ENCODE results near the gene RHPN2. TPM values are rescaled to one million over a fixed set of nuclear protein-coding genes. Genes with fewer than 3 reads are reported as not detected.

The RHPN2 gene
- 29.1 and 29.2 TPM in 2 replicates for total RNA-seq (2021)
- long read RNA-seq, transcript RHPN2-201 (15 exons, 3,500 nt) = major isoform, 47 of 78 reads
- long read RNA-seq, partial matches to known transcripts = 22 of 78 reads
- long read RNA-seq, other reads (novel, unspliced or antisense) = 9 of 78 reads

DNA sequence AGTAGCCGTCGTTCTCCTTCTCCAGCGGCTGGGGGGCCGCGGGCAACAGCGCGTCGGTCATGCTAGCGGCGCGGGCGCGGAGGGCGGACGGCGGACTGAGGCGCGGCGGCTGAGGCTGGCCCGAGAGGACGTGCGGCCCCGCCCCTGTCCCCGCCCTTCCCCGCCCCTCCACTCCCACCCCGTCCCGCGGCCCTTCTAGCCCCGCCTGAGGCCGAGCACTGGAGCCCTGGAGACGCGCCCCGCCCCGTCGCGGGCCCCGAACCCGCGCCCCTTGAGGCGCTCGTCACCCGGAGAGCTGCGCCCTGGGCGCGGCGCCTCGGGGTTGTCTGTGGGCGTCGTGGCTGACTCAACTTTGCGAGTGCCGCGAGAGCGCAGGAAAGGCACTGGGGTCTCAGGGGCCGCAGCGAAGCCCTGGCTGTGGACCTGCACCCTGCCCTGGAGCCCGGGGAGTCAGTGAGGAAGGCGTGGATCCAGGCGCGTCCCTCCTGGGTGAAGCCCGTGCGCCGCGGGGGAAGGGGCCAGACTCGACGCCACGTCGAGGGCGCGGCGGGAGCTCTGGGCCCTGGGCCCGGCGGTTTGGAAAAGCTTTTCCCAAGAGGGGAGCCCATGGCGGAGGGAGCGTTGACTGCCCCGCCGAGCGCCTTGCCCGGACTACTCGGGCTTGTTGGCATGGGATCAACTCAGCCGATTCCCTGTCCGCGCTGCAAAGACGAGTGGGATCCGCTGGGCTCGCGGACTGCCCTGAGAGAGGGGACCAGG is at the start of gene RHPN2:
Gene RHPN2, minus strand, starts transcription at position 97 of the 759 bp plus-strand sequence. Its CDS starts 36 bp downstream, at position 61.
- Histone ChIP-seq H3K27ac (ENCODE audit: insufficient read length, low read depth, low read length) (no peak within 1 kb of the TSS), H2BK20ac (ENCODE audit: low read depth, low read length, poor library complexity, severe bottlenecking) (no peak within 1 kb of the TSS), H2BK12ac (ENCODE audit: insufficient read length, low read depth, low read length) (no peak within 1 kb of the TSS), H2AK5ac (ENCODE audit: insufficient read length, low read length) (no peak within 1 kb of the TSS), H3K79me1 (ENCODE audit: insufficient read depth, low read depth, low read length, poor library complexity, severe bottlenecking) (peaks cover 4% of the 10 kb centered on the region), H3K4me1 (ENCODE audit: insufficient read depth, low read length) (no peaks in the 10 kb centered on the region; the same call in 1 of the 2 replicates), H3K79me2 (ENCODE audit: insufficient read depth, low read length) (peaks cover 13% of the 10 kb centered on the region), H2BK15ac (ENCODE audit: low read depth, low read length) (no peak within 1 kb of the TSS; the same call in 1 of the 2 replicates), H3K4me2 (ENCODE audit: insufficient read depth, insufficient read length, low read length) (peak within 1 kb of the TSS; percentile 75), H3K56ac (ENCODE audit: insufficient read length, low read depth, low read length) (no peak within 1 kb of the TSS), H3K9me3 (ENCODE audit: control insufficient read depth, low read depth, low read length) (no peaks in the 10 kb centered on the region), H2AFZ (ENCODE audit: low read length) (no peak within 1 kb of the TSS), H3K9ac (ENCODE audit: extremely low read depth, insufficient read length, low read length) (peak within 1 kb of the TSS; percentile 76), H3K18ac (ENCODE audit: insufficient read length, low read depth, low read length) (no peak within 1 kb of the TSS), H3K27me3 (ENCODE audit: insufficient read depth, low read length) (no peaks in the 10 kb centered on the region), H3K23ac (ENCODE audit: insufficient read length, low read depth, low read length) (no peak within 1 kb of the TSS), H2BK120ac (ENCODE audit: low read depth, low read length, poor library complexity, severe bottlenecking) (no peak within 1 kb of the TSS), H2BK5ac (ENCODE audit: insufficient read length, low read length) (no peak within 1 kb of the TSS), H4K20me1 (ENCODE audit: control insufficient read depth, insufficient read depth, insufficient read length) (no peaks in the 10 kb centered on the region), H3T11ph (ENCODE audit: low read length) (no peak within 1 kb of the TSS), H3K4ac (ENCODE audit: low read depth, low read length) (no peak within 1 kb of the TSS), H4K8ac (replicated peaks; ENCODE audit: insufficient read length, low read depth, low read length) (no peak within 1 kb of the TSS), H3K23me2 (ENCODE audit: insufficient read length, low read depth, low read length, poor library complexity, severe bottlenecking) (peaks cover 18% of the 10 kb centered on the region), H4K5ac (ENCODE audit: insufficient read length, low read depth, low read length) (no peak within 1 kb of the TSS), H4K91ac (ENCODE audit: insufficient read length, low read depth, low read length) (no peak within 1 kb of the TSS), H3K14ac (ENCODE audit: insufficient read depth, low read length) (peak within 1 kb of the TSS; percentile 62; the same call in 1 of the 2 replicates)
- TF ChIP-seq, protein P1, sequence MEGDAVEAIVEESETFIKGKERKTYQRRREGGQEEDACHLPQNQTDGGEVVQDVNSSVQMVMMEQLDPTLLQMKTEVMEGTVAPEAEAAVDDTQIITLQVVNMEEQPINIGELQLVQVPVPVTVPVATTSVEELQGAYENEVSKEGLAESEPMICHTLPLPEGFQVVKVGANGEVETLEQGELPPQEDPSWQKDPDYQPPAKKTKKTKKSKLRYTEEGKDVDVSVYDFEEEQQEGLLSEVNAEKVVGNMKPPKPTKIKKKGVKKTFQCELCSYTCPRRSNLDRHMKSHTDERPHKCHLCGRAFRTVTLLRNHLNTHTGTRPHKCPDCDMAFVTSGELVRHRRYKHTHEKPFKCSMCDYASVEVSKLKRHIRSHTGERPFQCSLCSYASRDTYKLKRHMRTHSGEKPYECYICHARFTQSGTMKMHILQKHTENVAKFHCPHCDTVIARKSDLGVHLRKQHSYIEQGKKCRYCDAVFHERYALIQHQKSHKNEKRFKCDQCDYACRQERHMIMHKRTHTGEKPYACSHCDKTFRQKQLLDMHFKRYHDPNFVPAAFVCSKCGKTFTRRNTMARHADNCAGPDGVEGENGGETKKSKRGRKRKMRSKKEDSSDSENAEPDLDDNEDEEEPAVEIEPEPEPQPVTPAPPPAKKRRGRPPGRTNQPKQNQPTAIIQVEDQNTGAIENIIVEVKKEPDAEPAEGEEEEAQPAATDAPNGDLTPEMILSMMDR (conservative IDR thresholded peaks at IDR 0.05) = no peak
- Mint-ChIP-seq H3K27me3 (ENCODE audit: low read depth) (peaks cover 6% of the 10 kb centered on the region), H3K9me3 (no peaks in the 10 kb centered on the region), H3K27ac (peak within 1 kb of the TSS in 1 of 3 experiments; percentile 44; a peak in 1 of 7 replicates), H3K36me3 (ENCODE audit: insufficient read depth in 1 of 3, low read depth in 3 of 3) (0 out of 7 replicates have a peak, but pooled peaks cover 0 to 2% (median 0%) of the 10 kb centered on the region in 3 experiments), H3K4me3 (peak within 1 kb of the TSS; percentile 84 to 92), H3K4me1 (peaks cover 21 to 22% of the 10 kb centered on the region in 2 experiments)
- WGBS (ENCODE audit: extremely low coverage, insufficient read length, low lambda C conversion rate) = no CpG with 5 or more reads among the region's 86 CpGs
- peak; percentile 81 for DNase-seq

All from H9 (cell line).